Measurements from ENCODE around the gene ARHGEF4.

DNA sequence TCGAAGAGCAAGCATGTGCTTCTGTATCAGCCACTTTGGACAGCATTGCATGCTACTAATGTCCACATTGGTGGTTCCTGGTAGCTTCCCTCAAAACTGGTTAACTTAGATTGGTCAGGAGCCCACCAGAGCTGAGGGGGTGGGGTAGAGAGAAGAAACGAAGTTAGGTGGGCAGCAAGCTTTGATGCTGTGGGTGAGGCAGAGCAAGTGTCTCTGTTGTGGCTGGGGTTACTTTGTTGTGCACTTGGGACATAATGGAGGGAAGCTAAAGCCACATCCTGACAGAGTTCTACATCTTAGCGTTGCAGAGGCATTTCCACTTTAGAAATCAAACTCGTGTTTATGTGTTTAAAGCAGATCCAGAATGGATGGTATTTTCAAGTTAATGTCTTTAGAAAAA lies 173.9 kb downstream of the ARHGEF4 start:
- TF ChIP-seq BHLHE40 (IDR thresholded peaks at IDR 0.05; ENCODE audit: borderline replicate concordance) (no peak), ZNF384 (IDR thresholded peaks at IDR 0.05) (no peak), SP1 (IDR thresholded peaks at IDR 0.05) (no peak), ELF4 (IDR thresholded peaks at IDR 0.05) (no peak), FOXA1 (IDR thresholded peaks at IDR 0.05) (no peak), SUZ12 (IDR thresholded peaks at IDR 0.05) (no peak), FOXM1 (IDR thresholded peaks at IDR 0.05; ENCODE audit: borderline replicate concordance) (no peak), L3MBTL2 (conservative IDR thresholded peaks at IDR 0.05) (no peak), ARNT (IDR thresholded peaks at IDR 0.05) (no peak), CTBP1 (IDR thresholded peaks at IDR 0.05; ENCODE audit: borderline replicate concordance) (no peak), NFRKB (IDR thresholded peaks at IDR 0.05) (no peak), LEF1 (IDR thresholded peaks at IDR 0.05; ENCODE audit: borderline replicate concordance) (no peak), HDGF (IDR thresholded peaks at IDR 0.05; ENCODE audit: borderline replicate concordance) (no peak)
- TF ChIP-seq, protein P1, sequence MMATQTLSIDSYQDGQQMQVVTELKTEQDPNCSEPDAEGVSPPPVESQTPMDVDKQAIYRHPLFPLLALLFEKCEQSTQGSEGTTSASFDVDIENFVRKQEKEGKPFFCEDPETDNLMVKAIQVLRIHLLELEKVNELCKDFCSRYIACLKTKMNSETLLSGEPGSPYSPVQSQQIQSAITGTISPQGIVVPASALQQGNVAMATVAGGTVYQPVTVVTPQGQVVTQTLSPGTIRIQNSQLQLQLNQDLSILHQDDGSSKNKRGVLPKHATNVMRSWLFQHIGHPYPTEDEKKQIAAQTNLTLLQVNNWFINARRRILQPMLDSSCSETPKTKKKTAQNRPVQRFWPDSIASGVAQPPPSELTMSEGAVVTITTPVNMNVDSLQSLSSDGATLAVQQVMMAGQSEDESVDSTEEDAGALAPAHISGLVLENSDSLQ (IDR thresholded peaks at IDR 0.05), result no peak

Data from HEK293T (cell line).